HG03139 (cell line): Measurements from ENCODE around the gene BEND6.
A peak's percentile ranks its signal among the peaks of the same experiment; 100 is the strongest.

Experiments
- ATAC-seq: cut with Tn5 transposase; IDR thresholded peaks from one replicate; pipeline ENCODE4 v1.9.1; 2021; ENCODE audit not compliant: unreplicated experiment

BEND6 gene

GRCh38 chr6:56940463-56940862 lies 14.4 kb upstream of the BEND6 start:
- no peak for ATAC-seq

- ATAC-seq = no peak
Observed at GRCh38 chr6:56940977-56941376, 13.9 kb upstream of the BEND6 start.

DNA sequence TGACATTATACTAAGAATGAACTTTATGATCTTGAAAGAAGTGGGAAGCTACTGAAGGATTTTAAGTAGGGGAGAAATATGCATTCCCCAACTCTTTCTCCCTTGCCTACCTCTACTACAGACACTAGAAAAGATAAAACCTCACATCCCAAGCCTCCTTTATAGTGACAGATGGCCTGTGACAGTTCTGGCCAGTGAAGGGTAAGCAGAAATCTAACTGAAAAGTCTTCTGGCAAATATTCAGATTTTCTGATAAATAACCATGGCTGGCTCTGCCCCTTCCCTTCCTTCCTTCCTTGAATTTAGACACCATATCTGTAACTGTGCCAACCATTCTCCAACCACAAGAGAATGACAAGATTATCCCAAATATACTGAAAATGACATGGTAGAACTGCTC lies 10.2 kb upstream of the BEND6 start:
- ATAC-seq = no peak

DNA sequence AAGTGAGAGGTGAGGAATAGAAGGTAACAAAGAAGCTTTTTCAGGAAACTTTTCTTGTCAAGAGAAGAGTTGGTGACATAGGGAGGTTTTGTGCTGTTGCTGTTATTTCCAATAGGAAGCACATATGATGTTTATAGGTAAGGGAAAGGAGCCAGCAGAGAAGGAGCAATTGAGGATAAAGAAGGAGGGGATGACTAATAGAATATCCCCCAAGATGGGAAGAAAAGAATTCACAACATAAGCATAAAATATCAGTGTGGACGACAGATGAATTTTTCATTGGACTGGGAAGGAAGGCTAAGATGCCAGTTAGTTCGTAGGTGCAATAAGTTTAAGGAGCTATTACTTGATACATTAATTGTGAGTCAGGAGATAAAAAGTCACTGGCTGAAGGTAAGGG lies 8.5 kb upstream of the BEND6 start:
- no peak for ATAC-seq

DNA sequence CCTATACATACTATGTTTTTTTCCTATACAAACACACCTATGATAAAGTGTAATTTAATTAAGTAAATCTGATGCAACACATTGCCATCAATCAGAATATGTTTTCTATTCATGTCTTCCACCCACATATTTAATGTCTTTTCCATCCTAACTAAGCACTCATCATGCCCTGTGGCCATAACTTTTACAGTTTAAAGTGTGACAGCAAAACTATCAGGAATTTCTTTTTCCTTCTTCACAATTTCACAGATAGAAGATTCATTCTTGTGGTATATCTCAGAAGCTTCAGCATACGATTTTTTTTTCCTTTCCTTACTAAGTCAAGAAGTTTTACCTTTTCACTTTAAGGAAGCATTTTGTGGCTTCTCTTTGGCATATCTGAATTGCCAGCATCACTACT lies 7.0 kb upstream of the BEND6 start:
- no peak for ATAC-seq

GRCh38 chr6:56949265-56949664 lies 5.6 kb upstream of the BEND6 start:
- no peak for ATAC-seq

DNA sequence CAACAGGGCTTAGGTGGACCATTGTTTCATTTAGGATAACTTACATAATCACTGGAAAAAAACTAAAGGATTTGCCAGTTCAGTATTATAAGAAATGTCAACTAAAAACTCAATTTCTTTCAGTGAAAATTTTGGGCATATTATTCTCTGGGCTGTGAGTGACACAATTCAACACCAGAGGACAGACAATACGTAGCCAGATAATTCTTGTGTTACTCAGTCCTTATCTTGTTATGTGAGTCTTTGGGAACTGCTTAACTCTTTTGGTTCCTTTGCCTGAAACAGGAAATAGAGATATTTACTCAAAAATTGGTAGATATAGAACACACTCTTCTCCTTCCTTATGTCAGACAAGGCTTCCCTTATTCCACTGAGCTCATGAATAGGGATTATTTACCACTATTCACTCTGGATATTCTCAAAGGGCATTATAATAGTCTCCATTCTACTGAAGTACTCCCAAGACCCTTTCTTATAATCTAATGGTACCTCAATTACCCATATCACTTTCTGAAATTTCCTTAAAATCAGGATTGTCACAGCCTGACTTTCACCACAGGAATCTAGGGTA lies 4.9 kb upstream of the BEND6 start:
- no peak for ATAC-seq

- ATAC-seq = no peak
Observed at GRCh38 chr6:56951049-56951831, 3.7 kb upstream of the BEND6 start.

DNA sequence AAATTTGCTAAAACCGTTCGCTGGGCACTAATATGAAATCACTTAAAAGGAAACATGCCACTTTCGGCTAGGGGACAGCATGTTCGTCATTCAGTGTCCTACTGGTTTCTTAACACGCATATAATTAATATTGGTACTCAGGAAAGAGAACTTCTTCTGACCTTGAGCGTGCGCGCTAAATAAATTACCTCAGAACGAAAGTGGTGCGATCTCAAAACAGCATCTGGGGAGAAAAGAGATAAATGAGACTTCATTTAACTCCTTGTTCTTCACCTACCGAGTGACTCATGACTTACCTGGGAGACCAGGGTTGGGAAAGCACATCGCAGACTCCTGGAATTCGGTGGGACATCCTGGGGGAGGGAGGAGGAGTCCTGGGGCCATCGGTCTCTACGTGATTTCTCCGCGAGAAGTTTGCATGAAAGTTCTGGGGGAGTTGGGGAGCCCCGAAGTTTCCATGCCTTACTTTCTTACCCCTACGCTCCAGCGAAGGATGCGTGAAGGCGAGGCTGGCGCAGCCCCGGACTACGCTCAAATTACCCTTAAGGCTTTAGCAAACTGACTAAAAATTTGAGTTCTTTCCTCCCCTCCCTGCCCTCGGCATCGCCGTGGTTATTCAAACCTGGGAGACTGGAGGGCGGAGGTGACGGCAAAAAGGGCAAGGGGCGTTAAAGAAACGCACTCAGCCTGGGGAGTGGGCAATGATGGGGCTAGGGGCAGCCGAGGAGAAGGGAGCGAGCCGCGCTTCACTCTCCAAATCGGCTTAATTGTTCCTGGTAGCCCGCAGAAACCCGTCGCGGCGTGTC lies 1.1 kb upstream of the BEND6 start:
- no peak for ATAC-seq

DNA sequence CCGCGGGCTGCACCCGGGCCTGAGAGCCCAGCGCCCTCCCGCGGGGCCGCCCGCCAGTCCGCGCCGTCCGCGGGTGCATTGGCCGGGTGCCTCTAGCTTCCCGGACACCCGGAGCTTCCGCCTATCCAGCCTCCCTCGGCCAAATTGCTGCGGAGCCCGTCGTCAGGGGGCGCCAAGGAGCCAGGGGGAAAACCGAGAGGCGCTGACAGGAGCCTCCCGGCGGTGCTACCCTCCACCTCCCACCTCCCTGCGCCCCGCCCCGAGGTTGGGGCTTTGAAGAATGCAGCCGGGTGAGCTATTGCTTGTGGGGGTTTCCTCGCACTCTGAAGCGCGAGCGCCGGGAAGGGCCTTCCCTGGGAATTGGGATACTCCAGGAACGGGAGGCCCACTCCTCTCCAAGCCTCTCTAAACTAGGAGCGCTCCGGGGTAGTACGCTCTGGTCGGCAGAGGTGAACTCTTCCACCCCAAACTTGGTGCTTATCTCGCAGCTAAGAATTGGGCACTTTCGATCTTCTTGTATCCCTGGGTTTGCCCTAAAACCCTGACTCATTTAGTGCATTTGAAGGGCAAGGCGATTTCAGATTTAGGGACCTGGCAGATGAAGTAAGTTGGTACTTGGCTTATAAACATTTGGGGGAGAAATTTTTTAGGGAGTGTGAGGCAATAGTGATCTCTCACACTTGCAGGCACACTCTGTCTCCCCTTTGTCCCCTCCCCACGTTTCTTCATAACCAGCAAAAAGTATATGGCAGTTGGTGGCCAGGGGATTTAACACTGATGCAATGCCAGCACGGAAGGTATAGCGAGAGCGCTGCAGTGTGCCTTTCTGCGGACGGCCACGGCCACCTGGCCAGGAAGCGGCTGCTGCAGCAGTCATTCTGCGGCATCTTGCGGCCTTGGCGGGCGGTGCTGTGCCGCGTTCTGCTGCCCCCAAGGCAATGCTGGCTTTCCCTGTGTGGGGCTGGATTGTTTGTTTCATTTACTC lies 556 bp downstream of the BEND6 start:
- ATAC-seq = peak; percentile 62

DNA sequence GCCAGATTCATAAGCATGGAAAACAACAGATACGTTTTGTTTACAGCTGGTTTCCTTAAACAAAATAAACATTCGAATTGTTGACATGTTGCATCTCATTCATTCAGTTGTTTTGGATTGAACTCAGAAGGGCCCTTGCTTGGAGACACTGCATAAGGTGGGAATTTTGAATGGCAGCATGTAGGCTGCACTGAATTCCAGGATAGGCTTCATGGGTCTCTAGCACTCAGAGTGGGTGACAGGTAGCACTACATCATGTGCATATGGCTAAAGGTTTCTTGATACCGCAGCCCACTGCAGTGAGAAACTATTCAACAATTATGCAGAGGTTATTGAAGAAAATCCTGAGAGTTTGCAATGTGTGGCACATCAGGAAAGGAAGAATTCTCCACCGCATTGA lies 1.6 kb downstream of the BEND6 start:
- ATAC-seq = no peak

- ATAC-seq = no peak
Observed at GRCh38 chr6:56957856-56958255, 2.9 kb downstream of the BEND6 start.

DNA sequence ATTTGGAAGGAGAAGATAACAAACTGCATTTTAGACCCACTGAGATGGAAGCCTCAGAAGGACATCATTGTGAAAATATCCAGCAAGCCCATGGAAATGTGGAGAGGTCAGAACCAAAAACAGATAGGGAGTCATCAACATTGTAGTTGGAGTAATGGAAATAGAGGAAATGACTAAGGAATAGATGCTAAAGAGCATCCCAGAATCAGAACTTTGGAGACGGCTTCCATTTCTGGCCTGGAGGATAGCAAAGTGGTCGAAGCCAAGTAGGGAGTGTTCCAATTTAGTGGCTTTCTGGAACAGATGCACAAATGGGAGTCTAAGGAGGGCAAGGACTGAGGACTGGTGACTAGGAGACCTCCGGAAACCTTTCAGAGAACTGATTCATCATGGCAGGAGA lies 3.6 kb downstream of the BEND6 start:
- no peak for ATAC-seq

GRCh38 chr6:56959094-56959493 lies 4.2 kb downstream of the BEND6 start:
- no peak for ATAC-seq

DNA sequence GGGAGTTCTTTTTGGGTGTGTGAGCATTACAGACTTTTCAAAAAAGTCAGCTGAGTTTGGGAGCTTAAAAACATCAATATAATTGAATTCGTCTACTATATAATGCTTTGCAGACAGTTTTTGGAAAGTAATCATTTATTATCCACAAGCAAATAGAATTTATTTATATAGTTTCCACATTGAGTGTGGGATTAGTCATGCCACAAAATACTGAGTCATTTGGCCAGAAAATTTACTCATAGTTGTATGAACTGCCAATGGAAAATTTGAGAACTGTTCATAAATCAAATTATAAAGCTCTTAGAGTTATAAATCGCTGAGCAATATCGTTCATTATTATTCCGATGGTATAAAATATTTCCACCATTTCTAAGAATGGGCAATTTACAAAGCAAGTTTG lies 5.0 kb downstream of the BEND6 start:
- no peak for ATAC-seq

DNA sequence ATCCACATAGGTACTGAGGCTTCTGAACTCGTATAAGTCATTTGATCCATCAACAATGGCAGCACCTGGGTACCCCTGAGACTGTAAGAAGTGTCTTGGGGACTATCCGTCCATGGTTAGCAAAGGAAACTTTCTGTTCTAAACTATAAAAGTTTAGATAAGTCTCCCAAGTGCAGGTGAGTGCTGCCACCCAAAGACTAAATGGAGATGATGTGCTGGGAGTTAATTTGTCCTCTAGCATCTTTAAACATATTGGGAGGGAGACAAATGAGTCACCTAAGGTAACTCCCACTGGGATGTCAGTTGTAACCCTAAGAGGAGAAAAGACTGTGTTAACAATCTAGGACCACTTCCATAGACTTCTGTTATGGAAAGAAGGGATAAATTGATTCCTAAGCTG lies 6.2 kb downstream of the BEND6 start:
- no peak for ATAC-seq

DNA sequence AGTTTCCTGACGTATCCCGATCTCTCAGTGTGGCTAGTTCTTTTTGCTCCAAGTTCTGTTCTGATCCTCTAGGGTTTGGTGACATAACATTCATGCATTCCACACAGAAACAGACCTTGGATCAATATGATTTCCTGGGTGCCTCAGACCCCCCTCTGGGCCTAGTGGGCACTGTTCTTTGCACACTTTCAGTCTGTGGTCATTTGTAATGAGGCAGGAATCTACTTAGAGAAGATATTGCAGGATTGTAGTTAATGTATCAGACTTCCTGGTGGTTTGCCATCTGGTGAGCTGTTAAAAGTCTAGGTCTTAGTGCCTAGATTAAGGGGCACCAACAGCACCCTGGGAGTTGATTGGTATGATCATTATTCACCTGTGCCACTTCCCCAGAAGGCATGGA lies 7.5 kb downstream of the BEND6 start:
- no peak for ATAC-seq

DNA sequence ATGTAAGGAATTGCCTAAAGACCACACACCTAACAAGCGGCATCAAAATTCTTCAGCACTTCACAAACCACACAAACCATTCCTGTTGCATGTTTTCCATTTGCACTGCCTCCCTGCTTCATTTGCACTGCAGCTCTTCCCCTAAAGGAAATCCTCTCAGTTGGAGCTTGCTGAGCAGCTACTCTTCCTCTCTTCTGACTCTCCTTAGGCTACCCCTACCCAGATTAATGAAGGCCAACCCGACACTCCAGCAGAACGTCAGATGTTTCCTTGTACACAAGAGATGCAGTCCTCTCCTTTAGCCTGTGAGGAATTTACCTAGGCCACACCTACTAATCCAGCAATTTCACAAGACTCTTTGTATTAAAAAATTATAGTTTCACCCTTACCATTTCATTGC lies 8.1 kb downstream of the BEND6 start:
- no peak for ATAC-seq

GRCh38 chr6:56963793-56964192 lies 8.9 kb downstream of the BEND6 start:
- no peak for ATAC-seq

GRCh38 chr6:56965126-56965525 lies 10.2 kb downstream of the BEND6 start:
- no peak for ATAC-seq

DNA sequence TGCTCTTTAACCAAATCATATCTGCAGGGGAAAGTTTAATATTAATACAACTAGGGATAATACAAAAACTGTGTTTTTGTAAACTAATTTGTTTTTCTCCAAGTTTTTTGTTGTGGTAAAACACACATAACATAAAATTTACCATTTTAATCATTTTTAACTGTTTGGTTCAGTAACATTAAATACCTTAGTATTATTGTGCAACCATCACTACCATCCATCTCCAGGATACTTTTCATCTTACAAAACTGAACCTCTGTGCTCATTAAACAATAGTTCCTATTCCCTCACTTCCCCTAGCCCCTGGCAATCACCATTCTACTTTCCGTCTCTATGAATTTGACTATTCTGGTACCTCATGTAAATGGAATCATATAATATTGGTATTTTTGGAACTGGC lies 15.9 kb downstream of the BEND6 start:
- no peak for ATAC-seq
